Peyer's patch (tissue), 4 donors: ENCODE measurements around the gene MCTP1.

Experiments
- POLR2A ChIP-seq, 2 donors: fragments of 450-650 bp; IDR thresholded peaks; one replicate each; pipeline ENCODE4 v1.5.1; 2017; ENCODE audit warnings: antibody characterized with exemption in 2 of 2, mild to moderate bottlenecking in 2 of 2, moderate library complexity in 2 of 2
- TF ChIP-seq, protein P1 (sequence below), 6 experiments: fragments of 450-650 bp in 4 of 6; fragments of 200-600 bp in 2 of 6; sonication (generic) in 1 of 6; IDR thresholded peaks; one replicate each; pipeline ENCODE4 v1.5.1; 2017 to 2019; ENCODE audit warnings: antibody characterized with exemption in 6 of 6, mild to moderate bottlenecking in 3 of 6, moderate library complexity in 1 of 6

DNA sequence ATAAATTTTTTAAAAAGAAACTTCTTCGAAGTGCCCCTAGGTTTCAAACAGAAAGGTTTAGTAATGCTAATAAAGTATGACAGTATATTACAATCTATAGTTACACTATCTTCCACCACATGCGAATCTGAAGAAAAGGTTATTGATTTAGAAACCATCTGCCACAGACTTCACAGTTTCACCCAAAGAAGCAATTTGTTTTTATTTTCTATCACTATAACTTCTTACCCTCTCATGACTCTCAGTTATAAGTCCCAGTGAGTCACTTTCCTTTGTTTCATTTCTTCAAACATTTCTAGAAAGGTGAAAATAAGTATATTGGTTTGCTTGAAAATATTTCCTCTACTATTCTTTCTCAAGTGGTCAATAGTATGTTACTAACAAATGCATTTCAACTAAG is 93.6 kb downstream of the MCTP1 start:
- TF ChIP-seq, protein P1, sequence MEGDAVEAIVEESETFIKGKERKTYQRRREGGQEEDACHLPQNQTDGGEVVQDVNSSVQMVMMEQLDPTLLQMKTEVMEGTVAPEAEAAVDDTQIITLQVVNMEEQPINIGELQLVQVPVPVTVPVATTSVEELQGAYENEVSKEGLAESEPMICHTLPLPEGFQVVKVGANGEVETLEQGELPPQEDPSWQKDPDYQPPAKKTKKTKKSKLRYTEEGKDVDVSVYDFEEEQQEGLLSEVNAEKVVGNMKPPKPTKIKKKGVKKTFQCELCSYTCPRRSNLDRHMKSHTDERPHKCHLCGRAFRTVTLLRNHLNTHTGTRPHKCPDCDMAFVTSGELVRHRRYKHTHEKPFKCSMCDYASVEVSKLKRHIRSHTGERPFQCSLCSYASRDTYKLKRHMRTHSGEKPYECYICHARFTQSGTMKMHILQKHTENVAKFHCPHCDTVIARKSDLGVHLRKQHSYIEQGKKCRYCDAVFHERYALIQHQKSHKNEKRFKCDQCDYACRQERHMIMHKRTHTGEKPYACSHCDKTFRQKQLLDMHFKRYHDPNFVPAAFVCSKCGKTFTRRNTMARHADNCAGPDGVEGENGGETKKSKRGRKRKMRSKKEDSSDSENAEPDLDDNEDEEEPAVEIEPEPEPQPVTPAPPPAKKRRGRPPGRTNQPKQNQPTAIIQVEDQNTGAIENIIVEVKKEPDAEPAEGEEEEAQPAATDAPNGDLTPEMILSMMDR (IDR thresholded peaks at IDR 0.05): no peak
- TF ChIP-seq POLR2A (IDR thresholded peaks at IDR 0.05): no peak
